Left lung (tissue), 10 donors: ENCODE results near the gene SORBS1. TPM values are rescaled to one million over a fixed set of nuclear protein-coding genes. Genes with fewer than 3 reads are reported as not detected.
A peak's percentile ranks its signal among the peaks of the same experiment; 100 is the strongest.

Experiments used
- ATAC-seq: fragments of 200-7000 bp; cut with Tn5 transposase; one replicate; pipeline ENCODE4 v1.9.1; 2020; ENCODE audit warnings: moderate library complexity
- DNase-seq, 4 donors: peaks; one replicate each; pipeline ENCODE4 v3.0.0-alpha.2; 2013 to 2020
- H3K27ac ChIP-seq, 2 donors: fragments of 200-600 bp; sonication (generic) in 1 of 2; one replicate each; pipeline versions ENCODE4 v1.5.0 to v1.8.0; 2020 to 2021
- H3K27me3 ChIP-seq, 2 donors: fragments of 200-600 bp; sonication (generic) in 1 of 2; one replicate each; pipeline versions ENCODE4 v1.5.0 to v1.8.0; 2020 to 2021
- H3K36me3 ChIP-seq, 2 donors: fragments of 200-600 bp; sonication (generic) in 1 of 2; one replicate each; pipeline versions ENCODE4 v1.5.0 to v1.8.0; 2020 to 2021
- H3K4me1 ChIP-seq, 2 donors: fragments of 200-600 bp; one replicate each; pipeline ENCODE4 v1.8.0; 2021
- H3K4me3 ChIP-seq, 2 donors: fragments of 200-600 bp; sonication (generic) in 1 of 2; one replicate each; pipeline versions ENCODE4 v1.5.0 to v1.8.0; 2020 to 2021; ENCODE audit warnings: mild to moderate bottlenecking in 1 of 2
- H3K9me3 ChIP-seq, 2 donors: fragments of 200-600 bp; sonication (generic) in 1 of 2; one replicate each; pipeline versions ENCODE4 v1.5.0 to v1.8.0; 2020 to 2021
- CTCF ChIP-seq, 2 donors: fragments of 200-600 bp; sonication (generic) in 1 of 2; IDR thresholded peaks; one replicate each; pipeline versions ENCODE4 v1.5.0 to v1.8.0; 2021; ENCODE audit warnings: antibody characterized with exemption in 2 of 2
- intact Hi-C, 2 donors: fragments of 100-400 bp; cut with DNase I; formaldehyde crosslinking; loops; one replicate each; pipeline versions ENCODE4 v1.11.2 to v1.14.2; 2022
- polyA plus RNA-seq, 6 donors: library from polyadenylated mRNA; unstranded; fragments of 120-200 nt; gene quantifications; one replicate each; pipeline ENCODE4 v1.2.1, GENCODE V29; 2013; ENCODE audit not compliant: insufficient read length in 6 of 6
- total RNA-seq, 2 donors: library from RNA; stranded (reverse); fragmentation: NEBNext Ultra II Directional; extraction: Animal tissue kit (Norgen Biotek cat#: 25700); gene quantifications; one replicate each; pipeline ENCODE4 v1.2.1, GENCODE V29; 2021
- donor health status: DM: no; HTN: yes; CAD: no.
- donor health status: DM: no; HTN: no; CAD: no.

The SORBS1 gene
- total and polyA plus RNA-seq, 8 donors = 23.3 to 52.7 (median 36.4) TPM

GRCh38 chr10:95457319-95457886, 103.8 kb downstream of the SORBS1 start:
- Histone ChIP-seq H3K27me3 (no peaks in the 10 kb centered on the region), H3K9me3 (no peaks in the 10 kb centered on the region), H3K27ac (peak overlapping the region in 1 of 2 donors; percentile 5), H3K4me1 (peaks cover 3 to 5% of the 10 kb centered on the region in 2 donors), H3K36me3 (no peaks in the 10 kb centered on the region), H3K4me3 (no peak overlapping the region)
- TF ChIP-seq CTCF (IDR thresholded peaks at IDR 0.05) = no peak
- ATAC-seq (peak; percentile 81), DNase-seq (no peak)
- intact Hi-C loops = no loop called here

GRCh38 chr10:95456516-95456915, 104.7 kb downstream of the SORBS1 start:
- Histone ChIP-seq H3K36me3 (no peaks in the 10 kb centered on the region), H3K9me3 (no peaks in the 10 kb centered on the region), H3K27ac (no peak overlapping the region), H3K4me3 (no peak overlapping the region), H3K4me1 (peaks cover 3 to 5% of the 10 kb centered on the region in 2 donors), H3K27me3 (no peaks in the 10 kb centered on the region)
- intact Hi-C loops = no loop called here
- no peak for TF ChIP-seq CTCF (IDR thresholded peaks at IDR 0.05)
- ATAC-seq = no peak
- no peak for DNase-seq

GRCh38 chr10:95454940-95455339, 106.2 kb downstream of the SORBS1 start:
- Histone ChIP-seq H3K36me3 (no peaks in the 10 kb centered on the region), H3K9me3 (no peaks in the 10 kb centered on the region), H3K4me1 (peaks cover 3 to 5% of the 10 kb centered on the region in 2 donors), H3K4me3 (no peak overlapping the region), H3K27me3 (no peaks in the 10 kb centered on the region), H3K27ac (no peak overlapping the region)
- TF ChIP-seq CTCF (IDR thresholded peaks at IDR 0.05) = no peak
- intact Hi-C loops = no loop called here
- ATAC-seq (no peak), DNase-seq (no peak)

GRCh38 chr10:95454356-95454755, 106.8 kb downstream of the SORBS1 start:
- H3K4me1 ChIP-seq = peaks cover 3 to 5% of the 10 kb centered on the region in 2 donors
- no peak for TF ChIP-seq CTCF (IDR thresholded peaks at IDR 0.05)
- no peak for ATAC-seq
- H3K4me3 ChIP-seq = no peak overlapping the region
- H3K27me3 ChIP-seq = no peaks in the 10 kb centered on the region
- H3K36me3 ChIP-seq = no peaks in the 10 kb centered on the region
- no peak overlapping the region for H3K27ac ChIP-seq
- no peaks in the 10 kb centered on the region for H3K9me3 ChIP-seq
- intact Hi-C loops = no loop called here
- no peak for DNase-seq

- H3K27ac ChIP-seq = no peak overlapping the region
- H3K4me1 ChIP-seq = peaks cover 8 to 11% of the 10 kb centered on the region in 2 donors
- H3K36me3 ChIP-seq = no peaks in the 10 kb centered on the region
- intact Hi-C loops = no loop called here
- no peaks in the 10 kb centered on the region for H3K27me3 ChIP-seq
- TF ChIP-seq CTCF (IDR thresholded peaks at IDR 0.05) = no peak
- DNase-seq = no peak
- H3K9me3 ChIP-seq = no peaks in the 10 kb centered on the region
- no peak overlapping the region for H3K4me3 ChIP-seq
- ATAC-seq = no peak
Measured at GRCh38 chr10:95451568-95452524, 109.3 kb downstream of the SORBS1 start.
